Esophagus muscularis mucosa (tissue), 4 donors: Measurements from ENCODE around the gene TRIM9.

Experiments used
- EP300 ChIP-seq: sonication (generic); formaldehyde crosslinking; IDR thresholded peaks from one replicate; pipeline ENCODE4 v1.6.1; 2017; ENCODE audit warnings: antibody characterized with exemption
- POLR2A ChIP-seq: fragments of 450-650 bp; IDR thresholded peaks from one replicate; pipeline ENCODE4 v1.6.1; 2017; ENCODE audit warnings: antibody characterized with exemption, moderate library complexity, mild to moderate bottlenecking, low read depth
- POLR2AphosphoS5 ChIP-seq, 2 donors: sonication (generic); formaldehyde crosslinking; IDR thresholded peaks; one replicate each; pipeline ENCODE4 v1.6.1; 2017; ENCODE audit warnings: antibody characterized with exemption in 2 of 2
- TF ChIP-seq, protein P1 (sequence below), 3 experiments: fragments of 200-600 bp in 2 of 3; fragments of 450-650 bp in 1 of 3; sonication (generic) in 2 of 3; IDR thresholded peaks; one replicate each; pipeline ENCODE4 v1.5.1; 2017 to 2019; ENCODE audit warnings: antibody characterized with exemption in 3 of 3, mild to moderate bottlenecking in 2 of 3, moderate library complexity in 1 of 3

DNA sequence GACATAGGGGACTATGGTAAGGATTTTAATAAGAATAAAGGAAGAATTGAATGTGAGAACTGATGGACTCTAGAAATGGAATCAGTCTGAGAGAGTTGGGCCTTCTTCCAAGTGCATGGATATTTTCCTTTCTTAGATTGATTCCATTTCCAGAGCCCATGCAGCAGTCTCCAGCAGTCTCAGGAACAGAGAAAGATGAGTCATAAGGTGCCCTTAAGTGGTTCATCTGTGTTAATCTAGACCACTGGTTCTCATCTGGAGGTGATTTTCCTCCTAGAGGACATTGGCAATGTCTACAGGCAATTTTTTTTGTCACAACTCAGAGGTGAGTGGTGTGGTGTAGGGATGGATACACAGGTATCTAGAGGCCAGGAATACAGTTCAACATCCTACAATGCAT lies 25.9 kb downstream of the TRIM9 start:
- TF ChIP-seq POLR2A, result no peak
- TF ChIP-seq, protein P1, sequence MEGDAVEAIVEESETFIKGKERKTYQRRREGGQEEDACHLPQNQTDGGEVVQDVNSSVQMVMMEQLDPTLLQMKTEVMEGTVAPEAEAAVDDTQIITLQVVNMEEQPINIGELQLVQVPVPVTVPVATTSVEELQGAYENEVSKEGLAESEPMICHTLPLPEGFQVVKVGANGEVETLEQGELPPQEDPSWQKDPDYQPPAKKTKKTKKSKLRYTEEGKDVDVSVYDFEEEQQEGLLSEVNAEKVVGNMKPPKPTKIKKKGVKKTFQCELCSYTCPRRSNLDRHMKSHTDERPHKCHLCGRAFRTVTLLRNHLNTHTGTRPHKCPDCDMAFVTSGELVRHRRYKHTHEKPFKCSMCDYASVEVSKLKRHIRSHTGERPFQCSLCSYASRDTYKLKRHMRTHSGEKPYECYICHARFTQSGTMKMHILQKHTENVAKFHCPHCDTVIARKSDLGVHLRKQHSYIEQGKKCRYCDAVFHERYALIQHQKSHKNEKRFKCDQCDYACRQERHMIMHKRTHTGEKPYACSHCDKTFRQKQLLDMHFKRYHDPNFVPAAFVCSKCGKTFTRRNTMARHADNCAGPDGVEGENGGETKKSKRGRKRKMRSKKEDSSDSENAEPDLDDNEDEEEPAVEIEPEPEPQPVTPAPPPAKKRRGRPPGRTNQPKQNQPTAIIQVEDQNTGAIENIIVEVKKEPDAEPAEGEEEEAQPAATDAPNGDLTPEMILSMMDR (IDR thresholded peaks at IDR 0.05), result no peak
- TF ChIP-seq POLR2AphosphoS5 (IDR thresholded peaks at IDR 0.05), result no peak
- TF ChIP-seq EP300, result no peak
